NCI-H2227 (cell line): Measurements from ENCODE around the gene CNST.
"Not testable (repeated sequence)": the region's sequence is repeated elsewhere in the genome, so short reads cannot be mapped to it uniquely, and the experiment has no call there.

Experiments
- DNase-seq: peaks from one replicate; lab custom pipeline; 2025; ENCODE audit not compliant: unreplicated experiment; lab: John Stamatoyannopoulos, UW

The CNST gene

GRCh38 chr1:246583056-246583440 lies 16.8 kb downstream of the CNST start:
- no peak for DNase-seq

- no peak for DNase-seq
These were observed 17.4 kb downstream of the CNST start for GRCh38 chr1:246583448-246584185.

GRCh38 chr1:246587032-246587431 lies 20.8 kb downstream of the CNST start:
- no peak for DNase-seq

- no peak for DNase-seq
These were observed 21.4 kb downstream of the CNST start for GRCh38 chr1:246587606-246588005.

- no peak for DNase-seq
These were observed 22.0 kb downstream of the CNST start for GRCh38 chr1:246588159-246588721.

GRCh38 chr1:246589919-246590318 lies 23.7 kb downstream of the CNST start:
- DNase-seq, result not testable (repeated sequence)

GRCh38 chr1:246591047-246591446 lies 24.8 kb downstream of the CNST start:
- DNase-seq, result no peak

- no peak for DNase-seq
These were observed 25.2 kb downstream of the CNST start for GRCh38 chr1:246591504-246591903.

- no peak for DNase-seq
These were observed 25.7 kb downstream of the CNST start for GRCh38 chr1:246591958-246592357.

- DNase-seq, result no peak
These were observed 26.4 kb downstream of the CNST start for GRCh38 chr1:246592695-246593094.

GRCh38 chr1:246595146-246595545 lies 28.9 kb downstream of the CNST start:
- no peak for DNase-seq

GRCh38 chr1:246597340-246597739 lies 31.1 kb downstream of the CNST start:
- no peak for DNase-seq

- no peak for DNase-seq
These were observed 31.7 kb downstream of the CNST start for GRCh38 chr1:246597971-246598370.

- no peak for DNase-seq
These were observed 33.1 kb downstream of the CNST start for GRCh38 chr1:246599315-246599714.

GRCh38 chr1:246600579-246600978 lies 34.3 kb downstream of the CNST start:
- DNase-seq, result no peak

GRCh38 chr1:246602194-246602593 lies 35.9 kb downstream of the CNST start:
- DNase-seq, result no peak

GRCh38 chr1:246605231-246605630 lies 39.0 kb downstream of the CNST start:
- DNase-seq, result not testable (repeated sequence)

GRCh38 chr1:246607462-246607861 lies 41.2 kb downstream of the CNST start:
- no peak for DNase-seq

- DNase-seq, result peak; percentile 16
These were observed 42.5 kb downstream of the CNST start for GRCh38 chr1:246608616-246609376.

- no peak for DNase-seq
These were observed 43.4 kb downstream of the CNST start for GRCh38 chr1:246609632-246610031.

- no peak for DNase-seq
These were observed 47.0 kb downstream of the CNST start for GRCh38 chr1:246613096-246613758.

GRCh38 chr1:246617156-246617555 lies 50.9 kb downstream of the CNST start:
- DNase-seq, result no peak
